GM23338 (cell line): ENCODE data around the gene ESR2. TPM values are rescaled to one million over a fixed set of nuclear protein-coding genes. Genes with fewer than 3 reads are reported as not detected.
A peak's percentile ranks its signal among the peaks of the same experiment; 100 is the strongest.

Experiments
- ATAC-seq: fragments of 200-7000 bp; cut with Tn5 transposase; 3 replicates; pipeline ENCODE4 v1.9.1; 2020
- DNase-seq: peaks from one replicate; pipeline ENCODE4 v3.0.0-alpha.2; 2015; ENCODE audit warnings: low spot score
- H2AFZ ChIP-seq: fragments of 200-600 bp; sonication (generic); 2 replicates; pipeline ENCODE4 v1.8.0; 2016; ENCODE audit warnings: antibody characterized with exemption, mild to moderate bottlenecking, moderate library complexity
- H3F3A ChIP-seq: fragments of 200-600 bp; sonication (generic); replicated peaks from 2 replicates; pipeline ENCODE4 v1.8.0; 2017; ENCODE audit warnings: antibody characterized with exemption, mixed run types, low read depth
- H3K27ac ChIP-seq: fragments of 200-600 bp; sonication (generic); 2 replicates; pipeline ENCODE4 v1.6.1; 2016; ENCODE audit warnings: low read depth
- H3K27me3 ChIP-seq: fragments of 200-600 bp; sonication (generic); 2 replicates; pipeline ENCODE4 v1.8.0; 2016; ENCODE audit warnings: mild to moderate bottlenecking, mixed run types, moderate library complexity; ENCODE audit not compliant: insufficient read depth
- H3K36me3 ChIP-seq: fragments of 200-600 bp; sonication (generic); 2 replicates; pipeline ENCODE4 v1.8.0; 2016; ENCODE audit warnings: mild to moderate bottlenecking; ENCODE audit not compliant: insufficient read depth
- H3K4me1 ChIP-seq: fragments of 200-600 bp; sonication (generic); 2 replicates; pipeline ENCODE4 v1.8.0; 2016; ENCODE audit warnings: mild to moderate bottlenecking, moderate library complexity; ENCODE audit not compliant: insufficient read depth
- H3K4me2 ChIP-seq: fragments of 200-600 bp; sonication (generic); 2 replicates; pipeline ENCODE4 v1.7.1; 2017; ENCODE audit warnings: mixed run types
- H3K4me3 ChIP-seq: fragments of 200-600 bp; sonication (generic); 2 replicates; pipeline ENCODE4 v1.6.1; 2016; ENCODE audit warnings: mixed run types
- H3K79me2 ChIP-seq: fragments of 200-600 bp; sonication (generic); replicated peaks from 2 replicates; pipeline ENCODE4 v1.8.0; 2017; ENCODE audit warnings: mild to moderate bottlenecking; ENCODE audit not compliant: insufficient read depth
- H3K9me2 ChIP-seq: fragments of 200-600 bp; sonication (generic); 2 replicates; pipeline ENCODE4 v1.8.0; 2017; ENCODE audit not compliant: insufficient read depth
- H4K20me1 ChIP-seq: fragments of 200-600 bp; sonication (generic); replicated peaks from 2 replicates; pipeline ENCODE4 v1.8.0; 2017; ENCODE audit warnings: mild to moderate bottlenecking; ENCODE audit not compliant: insufficient read depth
- H3K27ac Mint-ChIP-seq: 2 replicates; pipeline ENCODE4 v1.8.0; 2020; ENCODE audit warnings: inconsistent platforms, mild to moderate bottlenecking, moderate library complexity, mixed read lengths
- H3K27me3 Mint-ChIP-seq: 3 replicates; pipeline ENCODE4 v1.8.0; 2022; ENCODE audit warnings: low read depth, mild to moderate bottlenecking, moderate library complexity, mixed read lengths, inconsistent platforms; ENCODE audit not compliant: insufficient read depth, poor library complexity
- H3K36me3 Mint-ChIP-seq: 3 replicates; pipeline ENCODE4 v1.8.0; 2021; ENCODE audit warnings: low read depth, mild to moderate bottlenecking, inconsistent platforms, moderate library complexity, mixed read lengths
- H3K4me1 Mint-ChIP-seq: 3 replicates; pipeline ENCODE4 v1.8.0; 2020; ENCODE audit warnings: mild to moderate bottlenecking, inconsistent platforms, mixed read lengths
- H3K4me3 Mint-ChIP-seq: 3 replicates; pipeline ENCODE4 v1.8.0; 2021; ENCODE audit warnings: moderate library complexity, mild to moderate bottlenecking, inconsistent platforms, mixed read lengths
- H3K9me3 Mint-ChIP-seq: 3 replicates; pipeline ENCODE4 v1.8.0; 2020; ENCODE audit warnings: moderate library complexity, mild to moderate bottlenecking, inconsistent platforms, mixed read lengths
- CREB1 ChIP-seq: fragments of 250-450 bp; sonication (Bioruptor Pico); IDR thresholded peaks from 2 replicates; pipeline ENCODE4 v1.5.0; 2020; ENCODE audit warnings: low read depth, mild to moderate bottlenecking, moderate library complexity
- EZH2 ChIP-seq: fragments of 200-600 bp; sonication (generic); IDR thresholded peaks from one replicate; pipeline ENCODE4 v1.8.0; 2017; ENCODE audit warnings: antibody characterized with exemption, mild to moderate bottlenecking, low read depth; ENCODE audit not compliant: unreplicated experiment
- EZH2phosphoT487 ChIP-seq: fragments of 200-600 bp; sonication (generic); IDR thresholded peaks from one replicate; pipeline ENCODE4 v1.8.1; 2018; ENCODE audit warnings: antibody characterized with exemption; ENCODE audit not compliant: unreplicated experiment
- JUNB ChIP-seq: IDR thresholded peaks from one replicate; pipeline ENCODE4 v1.6.1; 2016; ENCODE audit warnings: antibody characterized with exemption; ENCODE audit not compliant: unreplicated experiment
- NANOG ChIP-seq: IDR thresholded peaks from 2 replicates; pipeline ENCODE4 v1.6.1; 2016; ENCODE audit warnings: antibody characterized with exemption, borderline replicate concordance
- POLR2AphosphoS5 ChIP-seq: IDR thresholded peaks from 2 replicates; pipeline ENCODE4 v1.6.1; 2016; ENCODE audit warnings: antibody characterized with exemption, low read depth
- STAT1 ChIP-seq: IDR thresholded peaks from one replicate; pipeline ENCODE4 v1.6.1; 2016; ENCODE audit warnings: antibody characterized with exemption; ENCODE audit not compliant: unreplicated experiment
- ZNF114 ChIP-seq: fragments of 250-450 bp; sonication (Bioruptor Pico); IDR thresholded peaks from 2 replicates; pipeline ENCODE4 v1.5.0; 2020; ENCODE audit warnings: mild to moderate bottlenecking, moderate library complexity
- ZNF331 ChIP-seq: fragments of 250-450 bp; sonication (Bioruptor Pico); IDR thresholded peaks from 2 replicates; pipeline ENCODE4 v1.5.0; 2020; ENCODE audit warnings: low read depth, mild to moderate bottlenecking, moderate library complexity
- polyA plus RNA-seq: library from polyadenylated mRNA; unstranded; fragments of >200 nt; fragmentation: Nextera tagmentation; extraction: Ambion mirVana; gene quantifications from 2 replicates; pipeline ENCODE4 v1.2.1, GENCODE V29; 2016
- total RNA-seq: library from RNA; depleted of rRNA; stranded (reverse); fragments of >200 nt; shearing (Covaris generic); gene quantifications from 2 replicates; pipeline ENCODE4 v1.2.3, GENCODE V29; 2014
- TF ChIP-seq, protein P1 (sequence below), 2 experiments: fragments of 200-600 bp in 1 of 2; sonication (generic) in 1 of 2; conservative IDR thresholded peaks; 2 replicates each; pipeline versions ENCODE4 v1.5.1 to v1.6.1; 2016 to 2017; ENCODE audit warnings: antibody characterized with exemption in 2 of 2, low read depth in 2 of 2, mild to moderate bottlenecking in 2 of 2, moderate library complexity in 1 of 2
- TF ChIP-seq, protein P2 (sequence below): IDR thresholded peaks from 2 replicates; pipeline ENCODE4 v1.6.1; 2016; ENCODE audit warnings: antibody characterized with exemption

The ESR2 gene
- total and polyA plus RNA-seq, 2 experiments from 2014 or later: 0.58 to 0.59 TPM

DNA sequence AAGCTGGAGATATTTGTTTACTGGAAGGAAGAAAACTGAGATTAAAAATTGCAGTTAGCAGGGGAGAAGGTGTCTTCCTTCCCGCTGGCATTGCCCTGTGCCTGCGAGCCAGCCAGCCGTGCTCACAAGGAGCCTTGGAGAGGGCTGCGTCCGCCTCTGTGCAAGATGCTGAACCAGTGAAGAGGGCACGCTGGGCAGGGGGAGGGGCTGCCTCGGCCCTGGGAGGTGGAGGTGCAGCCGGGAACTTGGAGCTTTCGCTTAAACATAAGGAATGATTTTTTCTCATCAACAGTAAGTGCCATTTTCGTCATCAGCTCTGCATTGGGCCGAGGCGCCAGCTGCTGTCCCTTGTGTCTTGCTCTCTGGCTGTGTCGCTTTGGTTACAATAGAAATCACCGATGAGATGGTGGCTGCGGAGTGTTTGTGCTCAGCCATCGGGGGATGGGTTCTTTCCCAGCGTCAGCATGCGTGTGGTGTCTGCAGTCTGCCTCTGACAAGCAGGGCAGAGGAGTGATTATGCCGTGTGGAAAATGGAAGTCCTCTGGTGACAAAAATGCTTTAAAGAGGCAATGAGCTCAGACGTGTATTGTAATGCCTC lies 97.3 kb downstream of the ESR2 start (continued):
- TF ChIP-seq ZNF331 (no peak), STAT1 (no peak)
- TF ChIP-seq, protein P1, sequence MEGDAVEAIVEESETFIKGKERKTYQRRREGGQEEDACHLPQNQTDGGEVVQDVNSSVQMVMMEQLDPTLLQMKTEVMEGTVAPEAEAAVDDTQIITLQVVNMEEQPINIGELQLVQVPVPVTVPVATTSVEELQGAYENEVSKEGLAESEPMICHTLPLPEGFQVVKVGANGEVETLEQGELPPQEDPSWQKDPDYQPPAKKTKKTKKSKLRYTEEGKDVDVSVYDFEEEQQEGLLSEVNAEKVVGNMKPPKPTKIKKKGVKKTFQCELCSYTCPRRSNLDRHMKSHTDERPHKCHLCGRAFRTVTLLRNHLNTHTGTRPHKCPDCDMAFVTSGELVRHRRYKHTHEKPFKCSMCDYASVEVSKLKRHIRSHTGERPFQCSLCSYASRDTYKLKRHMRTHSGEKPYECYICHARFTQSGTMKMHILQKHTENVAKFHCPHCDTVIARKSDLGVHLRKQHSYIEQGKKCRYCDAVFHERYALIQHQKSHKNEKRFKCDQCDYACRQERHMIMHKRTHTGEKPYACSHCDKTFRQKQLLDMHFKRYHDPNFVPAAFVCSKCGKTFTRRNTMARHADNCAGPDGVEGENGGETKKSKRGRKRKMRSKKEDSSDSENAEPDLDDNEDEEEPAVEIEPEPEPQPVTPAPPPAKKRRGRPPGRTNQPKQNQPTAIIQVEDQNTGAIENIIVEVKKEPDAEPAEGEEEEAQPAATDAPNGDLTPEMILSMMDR (conservative IDR thresholded peaks at IDR 0.05; ENCODE audit: low read depth in 2 of 2): no peak

DNA sequence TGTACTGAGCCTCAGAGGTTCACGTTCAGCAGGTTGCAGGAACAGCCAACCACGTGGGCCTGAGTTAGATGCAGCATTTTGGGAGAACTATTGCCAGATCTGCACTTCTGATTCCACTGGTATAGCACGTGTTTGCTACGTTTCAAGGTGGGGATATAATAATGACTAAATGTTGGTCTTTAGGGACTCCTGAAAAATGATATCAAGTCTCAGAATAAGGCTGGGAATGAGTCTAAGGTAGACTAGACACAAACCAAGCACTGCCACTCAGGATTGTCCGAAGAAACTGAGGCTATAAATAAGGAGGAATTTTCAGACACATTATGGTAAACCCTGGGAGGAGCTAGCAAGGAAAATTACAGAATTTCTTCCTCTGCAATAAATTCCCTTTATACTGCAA lies 98.1 kb downstream of the ESR2 start:
- DNase-seq (no peak), ATAC-seq (no peak)
- Histone ChIP-seq H3F3A (peaks cover 6% of the 10 kb centered on the region; the same call in 1 of the 2 replicates), H3K4me3 (no peak overlapping the region), H3K79me2 (peaks cover 45% of the 10 kb centered on the region), H3K27me3 (no peaks in the 10 kb centered on the region), H3K27ac (peak overlapping the region; percentile 45; the same call in 1 of the 2 replicates), H2AFZ (no peak overlapping the region), H3K4me1 (peaks cover 59% of the 10 kb centered on the region), H3K9me2 (no peaks in the 10 kb centered on the region), H3K36me3 (no peaks in the 10 kb centered on the region), H4K20me1 (no peaks in the 10 kb centered on the region; the same call in 1 of the 2 replicates), H3K4me2 (peak overlapping the region; percentile 74; the same call in 1 of the 2 replicates)
- H3K9me3 Mint-ChIP-seq: no peaks in the 10 kb centered on the region
- peaks cover 89% of the 10 kb centered on the region for H3K4me1 Mint-ChIP-seq
- TF ChIP-seq JUNB: no peak
- TF ChIP-seq ZNF114 (CRISPR knock-in tag): no peak
- TF ChIP-seq, protein P2, sequence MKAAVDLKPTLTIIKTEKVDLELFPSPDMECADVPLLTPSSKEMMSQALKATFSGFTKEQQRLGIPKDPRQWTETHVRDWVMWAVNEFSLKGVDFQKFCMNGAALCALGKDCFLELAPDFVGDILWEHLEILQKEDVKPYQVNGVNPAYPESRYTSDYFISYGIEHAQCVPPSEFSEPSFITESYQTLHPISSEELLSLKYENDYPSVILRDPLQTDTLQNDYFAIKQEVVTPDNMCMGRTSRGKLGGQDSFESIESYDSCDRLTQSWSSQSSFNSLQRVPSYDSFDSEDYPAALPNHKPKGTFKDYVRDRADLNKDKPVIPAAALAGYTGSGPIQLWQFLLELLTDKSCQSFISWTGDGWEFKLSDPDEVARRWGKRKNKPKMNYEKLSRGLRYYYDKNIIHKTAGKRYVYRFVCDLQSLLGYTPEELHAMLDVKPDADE: no peak
- TF ChIP-seq POLR2AphosphoS5: no peak
- TF ChIP-seq EZH2phosphoT487: no peak
- TF ChIP-seq CREB1 (CRISPR knock-in tag): no peak
- no peak for TF ChIP-seq STAT1
- TF ChIP-seq EZH2: no peak
- no peak for TF ChIP-seq ZNF331
- peaks cover 17% of the 10 kb centered on the region for H3K36me3 Mint-ChIP-seq
- peak overlapping the region; percentile 21; the same call in 1 of the 2 replicates for H3K27ac Mint-ChIP-seq
- peaks cover 10% of the 10 kb centered on the region for H3K27me3 Mint-ChIP-seq
- H3K4me3 Mint-ChIP-seq: no peak overlapping the region

DNA sequence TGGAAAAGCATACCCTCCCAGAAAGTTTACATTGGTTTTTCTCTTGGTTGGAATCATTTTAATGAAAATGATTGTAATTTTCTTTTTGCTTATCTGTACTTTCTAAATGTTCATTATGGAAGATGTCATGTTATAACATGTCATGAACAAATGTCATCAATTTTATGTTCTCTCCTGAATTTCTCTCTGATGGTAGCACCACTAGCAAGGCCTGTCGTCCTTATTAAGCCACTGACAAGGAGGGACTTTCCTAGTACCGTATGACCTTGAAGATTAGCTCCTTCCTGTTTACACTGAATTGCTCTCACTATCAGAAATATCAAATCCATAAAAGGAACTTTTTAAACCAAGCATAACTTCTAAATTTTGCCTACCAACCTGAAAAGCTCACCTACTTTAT lies 99.0 kb downstream of the ESR2 start:
- ATAC-seq (no peak), DNase-seq (no peak)
- H3K27ac Mint-ChIP-seq: peak overlapping the region; percentile 21
- no peak overlapping the region for H3K4me3 Mint-ChIP-seq
- Histone ChIP-seq H2AFZ (no peak overlapping the region), H3K9me2 (no peaks in the 10 kb centered on the region), H3K4me3 (no peak overlapping the region), H3K4me2 (no peak overlapping the region), H3F3A (peaks cover 6% of the 10 kb centered on the region; the same call in 1 of the 2 replicates), H4K20me1 (no peaks in the 10 kb centered on the region; the same call in 1 of the 2 replicates), H3K27me3 (no peaks in the 10 kb centered on the region), H3K4me1 (peaks cover 50% of the 10 kb centered on the region), H3K79me2 (peaks cover 43% of the 10 kb centered on the region), H3K36me3 (peaks cover 2% of the 10 kb centered on the region; the same call in 1 of the 2 replicates), H3K27ac (0 out of 2 replicates have a peak overlapping the region, but pooled peaks have one; percentile 60)
- no peaks in the 10 kb centered on the region for H3K9me3 Mint-ChIP-seq
- peaks cover 25% of the 10 kb centered on the region for H3K36me3 Mint-ChIP-seq
- H3K27me3 Mint-ChIP-seq: peaks cover 13% of the 10 kb centered on the region
- TF ChIP-seq, protein P1 (conservative IDR thresholded peaks at IDR 0.05; ENCODE audit: low read depth in 2 of 2): no peak
- TF ChIP-seq JUNB: no peak
- no peak for TF ChIP-seq NANOG
- TF ChIP-seq EZH2: no peak
- no peak for TF ChIP-seq ZNF331
- TF ChIP-seq STAT1: no peak
- TF ChIP-seq, protein P2: no peak
- no peak for TF ChIP-seq CREB1 (CRISPR knock-in tag)
- peaks cover 80% of the 10 kb centered on the region for H3K4me1 Mint-ChIP-seq
